Inflammatory macrophage treated with lipopolysaccharide for 4 hours (primary cell): ENCODE measurements around the gene HSD17B13.
A peak's percentile ranks its signal among the peaks of the same experiment; 100 is the strongest.
"Not testable (repeated sequence)": the region's sequence is repeated elsewhere in the genome, so short reads cannot be mapped to it uniquely, and the experiment has no call there.

Experiments
- DNase-seq: peaks from one replicate; pipeline ENCODE4 v3.0.0-alpha.2; 2020

HSD17B13 gene

GRCh38 chr4:87315000-87315399 is 7.7 kb downstream of the HSD17B13 start:
- DNase-seq, result not testable (repeated sequence)

- no peak for DNase-seq
Observed at GRCh38 chr4:87313756-87314155, 8.9 kb downstream of the HSD17B13 start.

GRCh38 chr4:87311684-87312083 is 11.0 kb downstream of the HSD17B13 start:
- DNase-seq, result no peak

GRCh38 chr4:87310691-87311335 is 11.9 kb downstream of the HSD17B13 start:
- DNase-seq, result no peak

GRCh38 chr4:87309625-87310024 is 13.1 kb downstream of the HSD17B13 start:
- DNase-seq, result no peak

GRCh38 chr4:87306056-87306455 is 16.6 kb downstream of the HSD17B13 start:
- no peak for DNase-seq

GRCh38 chr4:87305562-87305961 is 17.1 kb downstream of the HSD17B13 start:
- DNase-seq, result no peak

GRCh38 chr4:87304745-87305432 is 17.8 kb downstream of the HSD17B13 start:
- no peak for DNase-seq

GRCh38 chr4:87299898-87300297 is 22.8 kb downstream of the HSD17B13 start:
- no peak for DNase-seq

- no peak for DNase-seq
Observed at GRCh38 chr4:87298362-87298761, 24.3 kb downstream of the HSD17B13 start.

- not testable (repeated sequence) for DNase-seq
Observed at GRCh38 chr4:87294911-87295310, 27.8 kb downstream of the HSD17B13 start.

- DNase-seq, result not testable (repeated sequence)
Observed at GRCh38 chr4:87293889-87294288, 28.8 kb downstream of the HSD17B13 start.

- DNase-seq, result no peak
Observed at GRCh38 chr4:87286970-87287369, 35.7 kb downstream of the HSD17B13 start.

GRCh38 chr4:87284268-87284667 is 38.4 kb downstream of the HSD17B13 start:
- DNase-seq, result not testable (repeated sequence)

- no peak for DNase-seq
Observed at GRCh38 chr4:87283151-87283550, 39.5 kb downstream of the HSD17B13 start.

- no peak for DNase-seq
Observed at GRCh38 chr4:87281603-87282002, 41.1 kb downstream of the HSD17B13 start.

GRCh38 chr4:87278335-87278794 is 44.3 kb downstream of the HSD17B13 start:
- no peak for DNase-seq

- no peak for DNase-seq
Observed at GRCh38 chr4:87275311-87275710, 47.4 kb downstream of the HSD17B13 start.

- DNase-seq, result no peak
Observed at GRCh38 chr4:87274803-87275202, 47.9 kb downstream of the HSD17B13 start.

GRCh38 chr4:87274327-87274726 is 48.4 kb downstream of the HSD17B13 start:
- DNase-seq, result no peak

GRCh38 chr4:87270825-87271224 is 51.9 kb downstream of the HSD17B13 start:
- no peak for DNase-seq

GRCh38 chr4:87270144-87270543 is 52.5 kb downstream of the HSD17B13 start:
- peak; percentile 14 for DNase-seq

GRCh38 chr4:87268411-87268810 is 54.3 kb downstream of the HSD17B13 start:
- no peak for DNase-seq

- DNase-seq, result no peak
Observed at GRCh38 chr4:87266986-87267385, 55.7 kb downstream of the HSD17B13 start.

- DNase-seq, result no peak
Observed at GRCh38 chr4:87262886-87263285, 59.8 kb downstream of the HSD17B13 start.
